NCI-H1436 treated with DMSO at 0.1 percent for 48 hours (cell line): ENCODE data around the gene MTRR.
"Not testable (repeated sequence)": the region's sequence is repeated elsewhere in the genome, so short reads cannot be mapped to it uniquely, and the experiment has no call there.

Experiments used
- DNase-seq: peaks from one replicate; lab custom pipeline; 2025; lab: John Stamatoyannopoulos, UW

MTRR gene

GRCh38 chr5:7897014-7897600 is 28.2 kb downstream of the MTRR start:
- no peak for DNase-seq

GRCh38 chr5:7902201-7902600 is 33.3 kb downstream of the MTRR start:
- DNase-seq: no peak

GRCh38 chr5:7902666-7903625 is 34.0 kb downstream of the MTRR start:
- DNase-seq: no peak

- no peak for DNase-seq
These were observed 35.2 kb downstream of the MTRR start for GRCh38 chr5:7904170-7904569.

GRCh38 chr5:7907612-7908011 is 38.7 kb downstream of the MTRR start:
- DNase-seq: no peak

- no peak for DNase-seq
These were observed 39.4 kb downstream of the MTRR start for GRCh38 chr5:7908317-7908716.

- DNase-seq: no peak
These were observed 41.9 kb downstream of the MTRR start for GRCh38 chr5:7910738-7911428.

GRCh38 chr5:7911429-7911771 is 42.5 kb downstream of the MTRR start:
- not testable (repeated sequence) for DNase-seq

GRCh38 chr5:7916171-7916804 is 47.3 kb downstream of the MTRR start:
- no peak for DNase-seq

GRCh38 chr5:7917130-7918123 is 48.5 kb downstream of the MTRR start:
- DNase-seq: no peak

GRCh38 chr5:7925961-7926695 is 57.2 kb downstream of the MTRR start:
- no peak for DNase-seq

- DNase-seq: no peak
These were observed 57.8 kb downstream of the MTRR start for GRCh38 chr5:7926720-7927119.

- peak; percentile 1 for DNase-seq
These were observed 58.8 kb downstream of the MTRR start for GRCh38 chr5:7927466-7928375.

- no peak for DNase-seq
These were observed 61.1 kb downstream of the MTRR start for GRCh38 chr5:7930011-7930410.

- no peak for DNase-seq
These were observed 72.7 kb downstream of the MTRR start for GRCh38 chr5:7941692-7942091.

GRCh38 chr5:7947301-7947700 is 78.4 kb downstream of the MTRR start:
- no peak for DNase-seq
